Liver (tissue), 3 donors: ENCODE data around the gene ETNPPL.

Source experiments
- ATF3 ChIP-seq: IDR thresholded peaks from 2 replicates; pipeline ENCODE4 v1.6.1; 2016; ENCODE audit warnings: antibody characterized with exemption
- CTCF ChIP-seq: fragments of 150-350 bp; IDR thresholded peaks from 2 replicates; pipeline ENCODE4 v1.5.1; 2017; ENCODE audit warnings: improper control_type of control experiment, low read depth, low read length; ENCODE audit not compliant: missing input control
- EGR1 ChIP-seq, 2 donors: IDR thresholded peaks; 2 replicates each; pipeline ENCODE4 v1.6.1; 2016 to 2018; ENCODE audit warnings: antibody characterized with exemption in 2 of 2, low read depth in 2 of 2
- HNF4A ChIP-seq, 2 donors: conservative IDR thresholded peaks; 2 replicates each; pipeline ENCODE4 v1.6.1; 2016; ENCODE audit warnings: antibody characterized with exemption in 2 of 2, mild to moderate bottlenecking in 2 of 2
- JUND ChIP-seq, 2 donors: IDR thresholded peaks; 2 replicates each; pipeline ENCODE4 v1.6.1; 2016; ENCODE audit warnings: antibody characterized with exemption in 2 of 2
- MAX ChIP-seq: IDR thresholded peaks from 2 replicates; pipeline ENCODE4 v1.6.1; 2016; ENCODE audit warnings: antibody characterized with exemption
- RAD21 ChIP-seq, 2 donors: IDR thresholded peaks; 2 replicates each; pipeline ENCODE4 v1.6.1; 2016; ENCODE audit warnings: antibody characterized with exemption in 2 of 2, mild to moderate bottlenecking in 2 of 2
- REST ChIP-seq: IDR thresholded peaks from 2 replicates; pipeline ENCODE4 v1.6.1; 2016; ENCODE audit warnings: antibody characterized with exemption, mild to moderate bottlenecking
- RXRA ChIP-seq, 2 donors: IDR thresholded peaks; 2 replicates each; pipeline ENCODE4 v1.6.1; 2017 to 2018; ENCODE audit warnings: antibody characterized with exemption in 2 of 2, mild to moderate bottlenecking in 1 of 2
- SP1 ChIP-seq: IDR thresholded peaks from 2 replicates; pipeline ENCODE4 v1.6.1; 2018; ENCODE audit warnings: antibody characterized with exemption, mild to moderate bottlenecking
- TAF1 ChIP-seq: conservative IDR thresholded peaks from 2 replicates; pipeline ENCODE4 v1.6.1; 2016; ENCODE audit warnings: antibody characterized with exemption, mild to moderate bottlenecking
- YY1 ChIP-seq: IDR thresholded peaks from 2 replicates; pipeline ENCODE4 v1.6.1; 2016; ENCODE audit warnings: antibody characterized with exemption, mild to moderate bottlenecking
- ZBTB33 ChIP-seq: IDR thresholded peaks from 2 replicates; pipeline ENCODE4 v1.6.1; 2016; ENCODE audit warnings: antibody characterized with exemption
- donor health status: healthy.
- donor health status: healthy.

GRCh38 chr4:108796173-108796572 is 33.3 kb upstream of the ETNPPL start:
- TF ChIP-seq ATF3 (no peak), JUND (IDR thresholded peaks at IDR 0.05) (no peak), EGR1 (IDR thresholded peaks at IDR 0.05; ENCODE audit: low read depth in 2 of 2) (no peak), CTCF (no peak), ZBTB33 (no peak), HNF4A (conservative IDR thresholded peaks at IDR 0.05) (no peak), MAX (no peak), REST (no peak), RAD21 (IDR thresholded peaks at IDR 0.05) (no peak), YY1 (no peak), RXRA (IDR thresholded peaks at IDR 0.05) (no peak), SP1 (no peak), TAF1 (no peak)
